ENCODE measurements around the gene FBLN7. TPM values are rescaled to one million over a fixed set of nuclear protein-coding genes. Genes with fewer than 3 reads are reported as not detected.
"Not testable (repeated sequence)": the region's sequence is repeated elsewhere in the genome, so short reads cannot be mapped to it uniquely, and the experiment has no call there.

FBLN7 gene
- total RNA-seq, 1 donor from 2014 or later: 4.0 TPM

GRCh38 chr2:112182581-112183034 lies 44.4 kb downstream of the FBLN7 start:
- DNase-seq (ENCODE audit: low read depth, low spot score): no peak

- DNase-seq (ENCODE audit: low read depth, low spot score): no peak
These were observed 45.3 kb downstream of the FBLN7 start for GRCh38 chr2:112183327-112184025.

- DNase-seq (ENCODE audit: low read depth, low spot score): no peak
These were observed 45.9 kb downstream of the FBLN7 start for GRCh38 chr2:112184121-112184520.

- no peak for DNase-seq (ENCODE audit: low read depth, low spot score)
These were observed 46.9 kb downstream of the FBLN7 start for GRCh38 chr2:112185131-112185530.

GRCh38 chr2:112187046-112187715 lies 49.0 kb downstream of the FBLN7 start:
- DNase-seq (ENCODE audit: low read depth, low spot score): no peak

GRCh38 chr2:112187805-112188596 lies 49.8 kb downstream of the FBLN7 start:
- DNase-seq (ENCODE audit: low read depth, low spot score): peak; percentile 26

GRCh38 chr2:112189001-112189556 lies 50.9 kb downstream of the FBLN7 start:
- DNase-seq (ENCODE audit: low read depth, low spot score): no peak

- no peak for DNase-seq (ENCODE audit: low read depth, low spot score)
These were observed 55.8 kb downstream of the FBLN7 start for GRCh38 chr2:112194028-112194427.

GRCh38 chr2:112194482-112194881 lies 56.3 kb downstream of the FBLN7 start:
- no peak for DNase-seq (ENCODE audit: low read depth, low spot score)

- no peak for DNase-seq (ENCODE audit: low read depth, low spot score)
These were observed 57.1 kb downstream of the FBLN7 start for GRCh38 chr2:112195167-112195766.

- DNase-seq (ENCODE audit: low read depth, low spot score): no peak
These were observed 57.8 kb downstream of the FBLN7 start for GRCh38 chr2:112195950-112196349.

GRCh38 chr2:112197868-112198267 lies 59.7 kb downstream of the FBLN7 start:
- DNase-seq (ENCODE audit: low read depth, low spot score): no peak

GRCh38 chr2:112198780-112199179 lies 60.6 kb downstream of the FBLN7 start:
- DNase-seq (ENCODE audit: low read depth, low spot score): peak; percentile 17

- no peak for DNase-seq (ENCODE audit: low read depth, low spot score)
These were observed 61.0 kb downstream of the FBLN7 start for GRCh38 chr2:112199188-112199587.

- DNase-seq (ENCODE audit: low read depth, low spot score): no peak
These were observed 63.7 kb downstream of the FBLN7 start for GRCh38 chr2:112201696-112202430.

- DNase-seq (ENCODE audit: low read depth, low spot score): no peak
These were observed 66.2 kb downstream of the FBLN7 start for GRCh38 chr2:112204411-112204810.

GRCh38 chr2:112207905-112208304 lies 69.7 kb downstream of the FBLN7 start:
- DNase-seq (ENCODE audit: low read depth, low spot score): not testable (repeated sequence)

- DNase-seq (ENCODE audit: low read depth, low spot score): no peak
These were observed 78.0 kb downstream of the FBLN7 start for GRCh38 chr2:112216167-112216566.

- DNase-seq (ENCODE audit: low read depth, low spot score): no peak
These were observed 79.7 kb downstream of the FBLN7 start for GRCh38 chr2:112217854-112218253.

GRCh38 chr2:112220186-112220585 lies 82.0 kb downstream of the FBLN7 start:
- no peak for DNase-seq (ENCODE audit: low read depth, low spot score)

GRCh38 chr2:112220831-112221230 lies 82.6 kb downstream of the FBLN7 start:
- no peak for DNase-seq (ENCODE audit: low read depth, low spot score)
